Large intestine (tissue), 3 donors: ENCODE results near the gene S100A7. TPM values are rescaled to one million over a fixed set of nuclear protein-coding genes. Genes with fewer than 3 reads are reported as not detected.
A peak's percentile ranks its signal among the peaks of the same experiment; 100 is the strongest.

Experiments
- DNase-seq, 2 donors: peaks; one replicate each; pipeline versions ENCODE4 v3.0.0 to v3.0.0-alpha.2; 2013
- H3K27ac ChIP-seq: one replicate; pipeline ENCODE4 v1.5.1; 2013; ENCODE audit warnings: low read length
- H3K27me3 ChIP-seq: 2 replicates; pipeline ENCODE4 v1.6.1; 2013; ENCODE audit warnings: low read length; ENCODE audit not compliant: control insufficient read depth, insufficient read depth
- H3K36me3 ChIP-seq: 2 replicates; pipeline ENCODE4 v1.6.1; 2013; ENCODE audit warnings: low read length; ENCODE audit not compliant: control insufficient read depth, insufficient read depth
- H3K4me1 ChIP-seq: one replicate; pipeline ENCODE4 v1.6.1; 2013; ENCODE audit warnings: low read length; ENCODE audit not compliant: control insufficient read depth, insufficient read depth
- H3K4me3 ChIP-seq: one replicate; pipeline ENCODE4 v1.5.1; 2013; ENCODE audit warnings: low read length
- H3K9me3 ChIP-seq: one replicate; pipeline ENCODE4 v1.6.1; 2013; ENCODE audit warnings: mild to moderate bottlenecking, low read depth, low read length, moderate library complexity; ENCODE audit not compliant: control insufficient read depth
- WGBS: methylation state at CpG from one replicate; pipeline ENCODE4 v1.1.5; 2013; ENCODE audit warnings: low lambda C conversion rate; ENCODE audit not compliant: insufficient coverage; 5-methylcytosine and 5-hydroxymethylcytosine counted together
- polyA plus RNA-seq: library from polyadenylated mRNA; unstranded; fragments of 120-200 nt; gene quantifications from one replicate; pipeline ENCODE4 v1.2.1, GENCODE V29; 2013

The S100A7 gene
- polyA plus RNA-seq, 1 donor = not detected

DNA sequence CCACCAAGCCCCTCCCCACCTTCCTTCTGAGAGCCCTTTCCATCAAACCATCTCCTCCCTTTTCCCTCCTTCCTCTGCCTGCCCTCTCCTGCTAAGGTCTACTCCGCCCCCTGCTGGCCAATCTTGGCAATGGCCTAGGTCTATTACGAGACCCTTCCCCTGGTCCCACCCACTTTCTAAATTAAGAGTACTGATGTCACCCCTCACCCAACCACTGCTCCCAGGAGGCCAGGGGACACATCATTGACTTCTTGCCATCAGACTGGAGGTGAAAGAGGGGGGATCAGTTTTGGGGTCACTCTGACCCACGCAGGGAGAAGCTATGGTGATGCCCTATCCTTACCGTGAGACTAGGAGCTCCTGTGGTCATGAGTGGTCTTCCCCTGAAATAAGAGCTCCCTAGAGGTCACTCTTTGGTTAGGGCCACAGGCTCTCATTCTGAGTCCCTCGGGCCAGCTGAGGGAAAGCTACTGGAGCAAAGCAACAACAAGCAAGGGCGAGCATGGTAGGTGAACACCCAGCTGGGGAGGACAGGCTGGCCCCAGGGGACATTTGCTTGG is 34.6 kb upstream of the S100A7 start:
- no CpG with 5 or more reads among the region's 6 CpGs for WGBS
- H3K4me1 ChIP-seq = peaks cover 2% of the 10 kb centered on the region
- H3K27me3 ChIP-seq = no peaks in the 10 kb centered on the region
- no peaks in the 10 kb centered on the region for H3K9me3 ChIP-seq
- H3K4me3 ChIP-seq = no peak overlapping the region
- no peak overlapping the region for H3K27ac ChIP-seq
- H3K36me3 ChIP-seq = no peaks in the 10 kb centered on the region
- peak in 1 of 2 donors; percentile 43 for DNase-seq

- Histone ChIP-seq H3K27ac (no peak overlapping the region), H3K4me1 (peaks cover 2% of the 10 kb centered on the region), H3K36me3 (no peaks in the 10 kb centered on the region), H3K27me3 (no peaks in the 10 kb centered on the region), H3K4me3 (no peak overlapping the region), H3K9me3 (no peaks in the 10 kb centered on the region)
- no peak for DNase-seq
- WGBS = no CpG with 5 or more reads among the region's 6 CpGs
Measured at GRCh38 chr1:153493343-153493960, 33.0 kb upstream of the S100A7 start.

GRCh38 chr1:153490272-153491051 is 30.0 kb upstream of the S100A7 start:
- WGBS = no CpG with 5 or more reads among the region's 12 CpGs
- no peaks in the 10 kb centered on the region for H3K27me3 ChIP-seq
- H3K4me1 ChIP-seq = peaks cover 2% of the 10 kb centered on the region
- H3K36me3 ChIP-seq = no peaks in the 10 kb centered on the region
- peak; percentile 19 to 39 for DNase-seq
- H3K4me3 ChIP-seq = no peak overlapping the region
- no peaks in the 10 kb centered on the region for H3K9me3 ChIP-seq
- no peak overlapping the region for H3K27ac ChIP-seq

DNA sequence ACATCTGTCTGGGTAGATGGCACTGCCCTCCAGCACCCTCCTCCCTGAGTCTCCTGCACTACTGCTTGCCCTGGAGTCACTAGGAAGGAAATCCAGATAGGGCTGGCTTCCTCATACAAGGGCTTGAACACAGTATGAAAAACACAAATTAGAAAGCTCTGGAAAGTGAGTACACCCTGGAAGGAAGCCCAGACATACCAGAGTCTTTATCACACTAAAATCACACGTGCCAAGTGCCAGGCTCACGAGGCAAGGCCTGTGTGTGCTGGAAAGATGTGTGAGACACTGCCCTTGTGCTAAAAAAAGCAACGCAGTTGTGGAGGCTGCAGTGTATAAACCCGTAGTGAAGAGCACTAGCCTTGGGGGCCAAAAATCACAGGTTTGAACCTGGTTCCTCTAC is 28.3 kb upstream of the S100A7 start:
- Histone ChIP-seq H3K27me3 (no peaks in the 10 kb centered on the region), H3K36me3 (no peaks in the 10 kb centered on the region), H3K27ac (no peak overlapping the region), H3K9me3 (no peaks in the 10 kb centered on the region), H3K4me3 (no peak overlapping the region), H3K4me1 (peaks cover 2% of the 10 kb centered on the region)
- WGBS = no CpG with 5 or more reads among the region's 4 CpGs
- DNase-seq = no peak

DNA sequence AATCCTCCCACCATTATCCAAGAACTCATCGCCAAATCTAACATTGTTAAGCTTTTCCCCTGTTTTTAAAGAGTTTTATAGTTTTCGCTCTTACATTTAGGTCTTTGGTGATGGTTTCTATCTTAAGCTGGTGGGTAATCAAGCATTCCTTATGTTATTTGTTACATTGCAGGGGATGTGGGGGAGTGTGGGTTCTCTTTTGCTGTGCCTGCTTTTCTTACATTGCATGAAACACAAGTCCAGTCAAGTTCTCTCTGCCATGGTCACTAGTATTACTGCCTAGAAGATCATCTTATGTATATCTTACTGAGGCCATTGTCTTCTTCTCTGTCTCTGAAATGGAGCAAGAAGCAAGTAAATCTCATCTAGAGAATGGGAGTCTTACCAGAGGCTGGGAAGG is 27.3 kb upstream of the S100A7 start:
- H3K27ac ChIP-seq = no peak overlapping the region
- peaks cover 2% of the 10 kb centered on the region for H3K4me1 ChIP-seq
- no peaks in the 10 kb centered on the region for H3K27me3 ChIP-seq
- no CpG with 5 or more reads among the region's 2 CpGs for WGBS
- no peak for DNase-seq
- no peak overlapping the region for H3K4me3 ChIP-seq
- no peaks in the 10 kb centered on the region for H3K9me3 ChIP-seq
- H3K36me3 ChIP-seq = no peaks in the 10 kb centered on the region

- no CpG with 5 or more reads among the region's 2 CpGs for WGBS
- Histone ChIP-seq H3K9me3 (no peaks in the 10 kb centered on the region), H3K27me3 (no peaks in the 10 kb centered on the region), H3K4me3 (no peak overlapping the region), H3K36me3 (no peaks in the 10 kb centered on the region), H3K27ac (no peak overlapping the region), H3K4me1 (peaks cover 2% of the 10 kb centered on the region)
- no peak for DNase-seq
Measured at GRCh38 chr1:153485863-153486262, 25.4 kb upstream of the S100A7 start.

DNA sequence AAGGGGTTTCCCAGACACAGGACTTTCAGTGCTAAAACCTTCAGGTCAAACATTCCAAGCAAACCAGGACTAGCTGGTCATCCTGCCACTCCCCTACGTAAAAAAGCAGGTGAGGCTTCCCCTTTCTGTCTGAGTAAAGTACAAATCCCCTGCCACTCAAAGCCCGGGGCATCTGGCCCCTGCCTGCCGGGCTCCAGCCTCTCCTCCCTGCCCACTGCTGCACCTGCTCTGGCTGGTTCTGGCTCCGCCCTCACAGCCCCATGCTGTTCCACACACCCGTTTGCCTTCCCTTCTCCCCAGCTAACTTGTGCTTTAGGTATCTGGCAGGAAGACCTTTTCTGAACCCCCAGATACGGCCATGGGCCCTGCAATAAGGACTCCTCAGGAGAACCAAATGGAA is 23.3 kb upstream of the S100A7 start:
- no peaks in the 10 kb centered on the region for H3K27me3 ChIP-seq
- no peaks in the 10 kb centered on the region for H3K4me1 ChIP-seq
- no peaks in the 10 kb centered on the region for H3K9me3 ChIP-seq
- DNase-seq = no peak
- no peaks in the 10 kb centered on the region for H3K36me3 ChIP-seq
- H3K4me3 ChIP-seq = no peak overlapping the region
- H3K27ac ChIP-seq = no peak overlapping the region
- WGBS = no CpG with 5 or more reads among the region's 6 CpGs

GRCh38 chr1:153481124-153481523 is 20.7 kb upstream of the S100A7 start:
- Histone ChIP-seq H3K4me3 (no peak overlapping the region), H3K4me1 (no peaks in the 10 kb centered on the region), H3K27me3 (no peaks in the 10 kb centered on the region), H3K9me3 (no peaks in the 10 kb centered on the region), H3K27ac (no peak overlapping the region), H3K36me3 (no peaks in the 10 kb centered on the region)
- 85% methylated on average over 1 of the region's 2 CpGs for WGBS
- DNase-seq = no peak

DNA sequence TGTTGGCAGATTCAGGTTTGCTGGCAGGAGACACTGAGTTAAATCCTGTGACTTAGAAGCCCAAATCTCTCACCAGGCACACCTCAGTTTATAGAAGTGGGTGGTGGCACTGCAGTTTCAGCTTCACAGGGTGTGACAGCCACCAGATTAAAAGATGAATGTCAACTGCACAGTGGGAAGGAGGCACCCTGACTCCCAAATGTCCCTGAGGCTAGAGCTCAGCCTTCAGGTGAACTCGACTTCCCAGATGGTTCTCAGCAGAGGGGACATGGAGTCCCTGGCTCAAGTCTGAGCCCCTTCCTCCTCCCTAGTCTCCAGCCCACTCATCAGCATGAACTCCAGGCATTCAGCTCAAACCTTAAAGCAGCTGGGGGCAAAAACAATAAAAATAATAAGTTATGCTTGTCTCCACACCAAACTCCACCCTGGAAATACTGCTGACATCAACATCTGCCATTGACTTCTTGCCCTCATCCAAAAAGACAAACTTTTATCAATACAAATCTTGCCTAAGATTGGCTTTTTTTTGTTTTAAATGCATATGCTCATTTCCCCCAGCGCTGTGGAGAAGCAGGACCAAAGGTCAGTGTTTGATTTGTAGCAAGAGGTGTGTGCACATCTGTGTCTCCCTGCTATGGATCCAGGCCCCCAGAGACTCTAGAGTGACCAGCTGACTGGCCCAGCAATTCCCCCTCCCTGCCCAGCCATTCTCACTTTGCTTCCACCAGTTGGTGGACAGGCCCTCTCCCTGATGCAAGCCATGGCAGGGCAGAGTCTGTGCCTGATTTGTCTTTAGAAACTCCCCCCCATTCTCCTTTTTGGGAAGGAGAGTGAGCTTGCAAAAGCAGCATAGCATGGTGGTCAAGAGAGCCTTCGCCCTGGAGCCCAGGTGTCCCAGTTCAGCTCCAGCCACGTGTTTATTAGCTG is 18.5 kb upstream of the S100A7 start:
- no CpG with 5 or more reads among the region's 4 CpGs for WGBS
- no peaks in the 10 kb centered on the region for H3K36me3 ChIP-seq
- H3K4me3 ChIP-seq = no peak overlapping the region
- no peak for DNase-seq
- no peaks in the 10 kb centered on the region for H3K4me1 ChIP-seq
- H3K9me3 ChIP-seq = no peaks in the 10 kb centered on the region
- H3K27me3 ChIP-seq = no peaks in the 10 kb centered on the region
- H3K27ac ChIP-seq = no peak overlapping the region

DNA sequence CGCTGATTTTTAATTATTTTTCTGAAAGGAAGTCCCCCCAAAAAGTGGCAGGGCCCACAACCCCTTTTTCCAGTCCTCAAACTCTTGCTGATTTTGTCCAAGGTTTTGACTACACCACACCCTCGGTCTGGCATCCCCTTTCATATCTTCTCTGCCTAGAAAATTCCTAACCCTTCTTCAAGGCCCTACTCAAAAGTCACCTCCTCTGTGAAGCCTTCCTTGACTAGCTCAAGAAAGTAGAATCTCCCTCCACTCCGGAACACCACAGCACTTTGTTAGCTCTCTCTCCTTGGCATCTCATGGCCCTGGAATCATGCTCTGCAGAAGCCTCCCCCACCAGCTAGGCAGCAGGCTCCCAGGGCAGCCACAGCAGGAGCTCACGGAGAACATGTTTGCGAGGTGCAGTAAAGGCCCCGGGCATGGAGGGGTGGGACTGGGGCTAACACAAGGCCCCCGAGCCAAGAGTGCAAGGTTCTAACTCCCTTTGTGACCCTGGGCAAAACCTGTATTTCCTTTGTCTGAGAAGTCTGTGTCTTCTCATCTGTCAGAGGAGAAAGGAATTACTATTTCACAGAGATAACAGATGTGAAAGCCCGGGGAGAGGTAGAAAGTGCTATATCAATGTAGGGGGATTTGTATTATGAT is 17.7 kb upstream of the S100A7 start:
- Histone ChIP-seq H3K9me3 (no peaks in the 10 kb centered on the region), H3K27me3 (no peaks in the 10 kb centered on the region), H3K36me3 (no peaks in the 10 kb centered on the region), H3K4me3 (no peak overlapping the region), H3K27ac (no peak overlapping the region), H3K4me1 (no peaks in the 10 kb centered on the region)
- 83% methylated on average over 1 of the region's 8 CpGs for WGBS
- DNase-seq = no peak
